GM19238 (cell line): ENCODE results near the gene WDFY3.
"Not testable (repeated sequence)": the region's sequence is repeated elsewhere in the genome, so short reads cannot be mapped to it uniquely, and the experiment has no call there.

Experiments
- DNase-seq: peaks from one replicate; pipeline ENCODE4 v3.0.0; 2011; ENCODE audit warnings: low spot score; ENCODE audit not compliant: insufficient read length

Gene WDFY3

DNA sequence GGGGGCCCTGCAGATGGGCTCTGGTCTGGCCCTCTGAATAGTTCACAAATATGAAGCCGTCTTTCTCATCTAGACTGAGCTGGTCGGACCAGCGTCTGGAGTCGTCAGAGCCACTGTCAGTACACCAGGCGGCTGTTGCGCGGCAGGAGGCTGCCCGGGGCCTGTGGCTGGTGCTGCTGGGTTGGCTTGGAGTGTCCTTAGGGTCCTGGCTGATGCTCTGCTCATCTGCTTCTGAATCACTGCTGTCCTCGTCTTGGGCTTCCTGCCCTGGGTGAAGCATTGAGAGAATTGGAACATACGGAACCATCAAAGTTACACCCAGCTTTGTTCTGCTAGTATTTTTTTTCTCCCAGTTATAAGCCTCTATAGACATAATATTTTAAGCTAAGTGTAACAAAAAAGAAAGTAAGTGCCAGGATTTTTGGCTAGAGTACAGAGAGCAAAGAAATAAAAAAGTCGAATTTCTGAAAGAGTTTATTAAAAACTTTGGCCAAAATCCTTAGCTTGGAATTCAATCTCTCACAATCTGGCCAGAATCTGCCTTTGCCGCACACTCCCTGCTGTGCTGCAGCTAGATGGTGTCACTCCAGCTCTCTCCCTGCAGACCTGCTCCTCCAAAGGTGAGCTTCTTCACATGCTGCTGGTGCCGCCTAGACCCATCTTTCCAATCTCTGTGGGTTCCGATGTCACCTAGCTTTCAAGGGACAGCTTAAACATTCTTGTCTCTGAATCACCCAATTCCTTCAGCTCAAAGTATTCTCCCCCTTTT is 287.3 kb downstream of the WDFY3 start:
- DNase-seq, result no peak

- DNase-seq, result no peak
Measured at GRCh38 chr4:84677995-84678394, 288.5 kb downstream of the WDFY3 start.

DNA sequence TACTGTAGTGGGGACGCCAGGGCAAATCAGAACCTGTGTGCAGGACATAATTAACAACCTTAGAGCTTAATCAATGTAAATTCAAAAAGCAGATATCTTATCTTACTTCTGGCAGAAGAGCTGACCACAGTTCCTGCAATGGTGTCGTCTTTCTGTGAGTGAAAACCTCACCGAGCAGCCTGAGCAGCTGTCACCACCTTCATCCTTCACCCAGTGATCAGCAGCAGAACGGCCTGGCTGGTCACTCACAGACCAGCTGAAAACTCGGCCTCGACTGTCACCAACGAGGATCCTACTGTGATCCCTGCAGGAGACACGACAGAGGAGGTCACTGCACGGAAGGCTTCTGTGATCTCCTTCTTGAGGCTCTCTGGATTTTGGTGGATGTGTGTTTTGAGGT is 289.4 kb downstream of the WDFY3 start:
- DNase-seq, result no peak

DNA sequence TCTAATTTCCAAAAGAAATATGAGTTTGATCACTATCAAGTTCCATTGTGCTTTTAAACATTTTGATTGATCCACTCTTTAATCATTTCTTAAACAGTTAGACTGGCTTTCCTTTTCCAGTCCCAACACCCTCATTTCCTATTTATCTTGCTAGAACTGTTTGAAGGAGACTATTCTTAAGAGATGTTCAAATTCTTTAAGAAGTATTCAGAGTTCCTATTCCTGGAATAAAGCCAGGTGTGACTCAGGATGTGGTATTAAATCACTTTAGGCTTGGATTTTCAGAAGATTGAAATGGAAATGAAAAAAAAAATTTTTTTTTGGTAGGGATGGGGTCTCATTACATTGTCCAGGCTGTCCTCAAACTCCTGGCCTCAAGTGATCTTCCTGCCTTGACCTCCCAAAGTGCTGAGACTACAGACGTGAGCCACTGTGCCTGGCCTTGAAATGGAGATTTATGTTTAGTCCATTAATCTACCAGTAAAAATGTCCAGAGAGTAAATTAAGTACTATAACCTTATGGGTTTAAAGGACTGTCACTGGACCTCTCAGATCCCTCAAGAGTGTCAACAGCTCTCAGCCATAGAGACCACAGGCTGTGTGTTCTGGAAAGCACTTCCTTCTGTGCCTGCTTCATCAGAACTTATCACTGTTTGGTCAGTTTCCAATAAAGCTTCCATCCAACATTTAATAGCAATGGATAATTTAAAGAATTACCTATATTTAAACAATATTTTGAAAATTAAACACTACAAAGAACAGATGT is 292.8 kb downstream of the WDFY3 start:
- no peak for DNase-seq

- DNase-seq, result no peak
Measured at GRCh38 chr4:84672177-84672576, 294.3 kb downstream of the WDFY3 start.

DNA sequence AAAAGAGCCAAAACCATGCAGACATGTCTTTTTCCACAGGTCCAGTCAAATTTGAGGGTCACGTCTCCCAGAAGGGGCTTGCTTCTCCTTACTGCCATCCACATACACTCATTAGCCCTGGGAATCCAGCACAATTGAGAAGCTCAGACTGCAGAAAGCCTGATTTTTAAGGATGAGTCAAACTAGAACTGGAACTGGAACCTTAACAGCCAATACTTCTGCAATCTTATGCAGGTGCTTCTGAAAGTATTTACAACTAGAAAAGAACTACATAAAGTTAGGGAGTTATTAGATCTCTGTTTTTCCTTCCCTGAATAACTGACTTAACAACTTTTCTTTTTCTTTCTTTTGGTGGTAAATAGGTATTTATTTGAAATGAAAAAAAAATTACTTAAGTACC is 297.3 kb downstream of the WDFY3 start:
- no peak for DNase-seq

GRCh38 chr4:84666439-84666838 is 300.1 kb downstream of the WDFY3 start:
- DNase-seq, result no peak

GRCh38 chr4:84664767-84665166 is 301.7 kb downstream of the WDFY3 start:
- DNase-seq, result not testable (repeated sequence)

- no peak for DNase-seq
Measured at GRCh38 chr4:84661191-84661939, 305.1 kb downstream of the WDFY3 start.

GRCh38 chr4:84660606-84661005 is 305.9 kb downstream of the WDFY3 start:
- no peak for DNase-seq

DNA sequence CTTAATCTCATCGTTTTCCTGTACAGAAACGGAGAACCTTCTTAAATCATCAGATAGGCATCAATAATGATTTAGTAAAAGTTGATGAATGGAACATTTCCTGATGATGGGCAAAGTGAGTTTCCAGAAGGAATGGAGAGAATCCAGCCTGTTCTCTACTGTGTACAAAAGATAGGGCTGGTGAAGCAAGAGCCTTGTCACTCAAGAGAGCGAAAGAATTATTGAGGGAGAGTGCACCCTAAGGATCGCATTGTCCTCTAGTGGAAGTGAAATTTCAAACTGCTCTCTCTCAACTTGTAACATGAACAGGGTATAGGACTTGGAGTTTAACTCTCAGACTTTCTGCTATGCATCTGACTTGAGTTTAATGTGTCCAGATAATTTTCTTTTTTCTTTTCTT is 314.0 kb downstream of the WDFY3 start:
- no peak for DNase-seq

DNA sequence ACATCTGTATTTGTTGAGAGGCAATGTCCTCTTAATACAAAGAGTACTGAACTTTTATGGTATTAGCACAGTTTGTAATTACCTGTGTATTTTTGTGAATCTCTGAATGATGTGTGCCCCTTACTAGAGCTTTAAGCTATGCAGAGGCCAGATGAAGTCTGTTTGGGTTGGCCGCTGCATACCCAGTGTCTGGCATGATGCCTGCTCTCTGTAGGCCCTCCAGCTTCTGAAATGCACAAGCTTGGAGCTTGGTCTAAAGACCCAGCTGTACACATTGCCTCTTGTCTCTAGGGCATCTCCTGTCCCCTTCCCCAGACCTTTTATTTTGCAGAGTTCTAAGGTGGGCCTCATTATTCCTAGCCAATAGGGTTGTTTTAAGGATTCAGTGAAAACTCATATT is 315.0 kb downstream of the WDFY3 start:
- no peak for DNase-seq

DNA sequence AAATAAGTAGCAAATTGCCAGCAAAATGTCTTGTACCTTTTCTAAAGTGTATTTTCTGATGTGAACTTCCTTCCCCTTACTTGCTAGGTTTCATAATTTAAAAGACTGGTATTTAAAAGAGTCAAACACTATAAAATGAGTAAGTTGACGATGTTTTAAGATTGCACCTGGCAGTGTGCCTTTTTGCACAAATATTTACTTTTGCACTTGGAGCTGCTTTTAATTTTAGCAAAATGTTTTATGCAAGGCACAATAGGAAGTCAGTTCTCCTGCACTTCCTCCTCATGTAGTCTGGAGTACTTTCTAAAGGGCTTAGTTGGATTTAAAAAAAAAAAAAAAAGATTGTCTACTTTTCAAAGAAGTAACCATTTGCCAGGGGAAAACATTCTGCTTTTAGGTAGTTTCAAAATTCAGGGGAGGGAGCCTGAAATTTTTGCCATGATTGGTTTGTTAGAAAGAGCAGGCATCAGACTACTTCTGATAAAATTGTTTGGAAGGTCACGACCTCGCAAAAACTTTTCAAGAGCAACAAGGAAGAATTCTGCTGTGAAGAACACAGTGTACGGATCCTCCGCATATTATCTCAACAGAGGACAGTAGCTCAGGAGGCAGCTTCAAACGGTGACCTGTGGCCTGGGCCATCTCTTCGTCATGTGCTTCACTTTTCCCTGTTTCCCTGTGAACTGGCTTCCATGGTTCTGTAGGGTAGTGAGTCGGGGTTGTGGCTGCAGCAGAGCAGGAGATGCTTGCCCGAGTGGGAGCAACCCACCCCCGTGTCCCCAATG is 317.4 kb downstream of the WDFY3 start:
- no peak for DNase-seq

GRCh38 chr4:84648178-84648577 is 318.3 kb downstream of the WDFY3 start:
- DNase-seq, result no peak

DNA sequence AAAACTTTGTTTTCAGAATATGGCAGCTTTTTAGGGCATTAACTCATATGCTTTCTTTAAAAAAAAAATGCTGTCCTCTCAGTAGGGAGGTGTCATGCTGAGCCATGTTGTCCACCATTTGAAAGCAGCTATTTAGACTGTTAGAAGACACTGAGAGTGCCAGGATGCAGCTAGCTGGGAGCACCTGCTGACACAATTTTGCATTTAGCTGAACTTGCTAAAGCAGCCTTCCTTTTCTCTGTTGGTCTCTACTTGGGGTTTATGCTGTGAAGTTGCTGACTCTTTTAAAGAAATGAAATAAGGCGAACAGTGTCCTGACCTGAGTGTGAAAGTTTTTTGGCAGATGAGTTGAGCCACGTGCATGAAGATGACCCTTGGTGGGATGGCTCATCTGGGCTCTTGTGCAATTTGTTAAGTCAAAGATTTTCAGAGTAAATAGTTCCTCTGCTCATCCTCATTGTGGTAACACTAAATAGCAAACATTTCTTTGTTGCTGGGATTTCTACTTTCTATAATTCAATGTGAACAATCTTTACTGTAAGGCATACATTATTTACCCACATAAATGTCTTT is 319.1 kb downstream of the WDFY3 start:
- DNase-seq, result no peak

GRCh38 chr4:84644087-84644486 is 322.4 kb downstream of the WDFY3 start:
- no peak for DNase-seq

DNA sequence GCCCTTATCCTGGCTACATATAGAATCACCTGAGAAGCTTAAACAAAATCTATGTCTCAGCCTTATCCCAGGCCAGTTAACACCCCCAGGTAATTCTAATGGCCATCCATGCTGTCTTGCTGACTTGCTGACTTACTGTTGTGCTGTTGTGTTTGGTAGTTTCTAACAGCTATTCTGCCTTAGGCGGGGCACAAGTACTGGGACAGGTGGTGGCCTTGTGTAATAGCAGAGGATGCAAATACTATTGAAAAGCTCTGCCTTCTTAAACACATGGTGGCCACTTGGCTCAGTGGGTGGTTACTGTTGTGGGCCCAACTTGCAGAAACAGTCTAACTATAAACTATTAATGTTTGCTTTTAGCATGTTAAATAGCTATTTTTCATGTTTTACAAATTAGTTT is 327.3 kb downstream of the WDFY3 start:
- DNase-seq, result no peak

- no peak for DNase-seq
Measured at GRCh38 chr4:84638092-84638491, 328.4 kb downstream of the WDFY3 start.

GRCh38 chr4:84634961-84635360 is 331.5 kb downstream of the WDFY3 start:
- DNase-seq, result no peak

DNA sequence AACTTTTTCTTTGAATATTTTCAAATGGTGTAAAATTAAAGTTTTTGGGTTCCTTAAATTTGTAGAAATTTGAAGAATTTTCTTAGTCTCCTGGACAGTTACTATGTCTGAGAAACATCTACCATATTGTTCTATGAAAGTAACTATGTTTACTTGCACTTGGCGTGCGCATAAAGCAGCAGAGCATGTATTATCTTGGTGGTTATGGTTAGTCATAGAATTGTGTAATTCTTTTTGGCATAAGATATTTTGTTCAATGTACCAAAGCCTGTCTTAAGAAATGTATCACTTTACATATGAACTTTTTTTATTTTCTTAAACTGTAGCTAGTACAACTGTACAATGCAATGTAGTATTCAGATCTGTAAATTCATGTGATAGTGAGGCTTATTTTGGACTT is 334.4 kb downstream of the WDFY3 start:
- DNase-seq, result no peak

- no peak for DNase-seq
Measured at GRCh38 chr4:84631573-84631972, 334.9 kb downstream of the WDFY3 start.
